ENCODE data around the gene ETFA.

ETFA gene

GRCh38 chr15:76173317-76173834 lies 137.9 kb downstream of the ETFA start:
- DNase-seq (ENCODE audit: low spot score), result no peak

- DNase-seq (ENCODE audit: low spot score), result no peak
Measured at GRCh38 chr15:76172782-76173181, 138.5 kb downstream of the ETFA start.

- no peak for DNase-seq (ENCODE audit: low spot score)
Measured at GRCh38 chr15:76169911-76170800, 141.1 kb downstream of the ETFA start.

- no peak for DNase-seq (ENCODE audit: low spot score)
Measured at GRCh38 chr15:76169018-76169417, 142.3 kb downstream of the ETFA start.

GRCh38 chr15:76168237-76168984 lies 142.9 kb downstream of the ETFA start:
- DNase-seq (ENCODE audit: low spot score), result no peak

GRCh38 chr15:76165951-76166350 lies 145.3 kb downstream of the ETFA start:
- DNase-seq (ENCODE audit: low spot score), result no peak

Measured in pons (tissue), 1 donor.